Mucosa of rectum (tissue), 2 donors: Measurements from ENCODE around the gene PCARE.

ENCODE experiments used
- H3K27ac ChIP-seq, 2 donors: one replicate each; pipeline ENCODE4 v1.7.0; 2013; ENCODE audit warnings: inconsistent platforms in 2 of 2, low read depth in 2 of 2, low read length in 2 of 2
- H3K27me3 ChIP-seq, 2 donors: one replicate each; pipeline ENCODE4 v1.7.0; 2013; ENCODE audit warnings: low read length in 2 of 2; ENCODE audit not compliant: control insufficient read depth in 2 of 2, insufficient read depth in 2 of 2
- H3K36me3 ChIP-seq, 2 donors: one replicate each; pipeline ENCODE4 v1.7.0; 2013; ENCODE audit warnings: low read length in 2 of 2; ENCODE audit not compliant: control insufficient read depth in 2 of 2, insufficient read depth in 2 of 2
- H3K4me1 ChIP-seq, 2 donors: one replicate each; pipeline ENCODE4 v1.7.0; 2013; ENCODE audit warnings: low read length in 2 of 2, mild to moderate bottlenecking in 1 of 2; ENCODE audit not compliant: control insufficient read depth in 2 of 2, insufficient read depth in 2 of 2
- H3K4me3 ChIP-seq, 2 donors: one replicate each; pipeline ENCODE4 v1.7.0; 2013; ENCODE audit warnings: low read length in 2 of 2
- H3K9ac ChIP-seq, 2 donors: one replicate each; pipeline ENCODE4 v1.7.0; 2013; ENCODE audit warnings: low read length in 2 of 2, low read depth in 1 of 2, mild to moderate bottlenecking in 1 of 2
- H3K9me3 ChIP-seq, 2 donors: one replicate each; pipeline ENCODE4 v1.7.0; 2013; ENCODE audit warnings: low read length in 2 of 2; ENCODE audit not compliant: control insufficient read depth in 2 of 2
- donor health status: healthy.
- donor health status: Normal muscosa, but diverticular disease.

Gene PCARE

GRCh38 chr2:29074411-29074810 is at the start of gene PCARE:
TSS of gene PCARE (minus strand) at chr2:29074523. CDS start at chr2:29074261, 262 bp downstream.
- Histone ChIP-seq H3K4me1 (no peaks in the 10 kb centered on the region), H3K9me3 (no peaks in the 10 kb centered on the region), H3K27me3 (no peaks in the 10 kb centered on the region), H3K27ac (no peak within 1 kb of the TSS), H3K9ac (no peak within 1 kb of the TSS), H3K4me3 (no peak within 1 kb of the TSS), H3K36me3 (no peaks in the 10 kb centered on the region)

- H3K9ac ChIP-seq: no peak overlapping the region
- H3K9me3 ChIP-seq: no peaks in the 10 kb centered on the region
- no peaks in the 10 kb centered on the region for H3K36me3 ChIP-seq
- H3K27me3 ChIP-seq: no peaks in the 10 kb centered on the region
- no peak overlapping the region for H3K4me3 ChIP-seq
- no peak overlapping the region for H3K27ac ChIP-seq
- no peaks in the 10 kb centered on the region for H3K4me1 ChIP-seq
These were observed 49.5 kb upstream of the PCARE start for GRCh38 chr2:29123617-29124349.

DNA sequence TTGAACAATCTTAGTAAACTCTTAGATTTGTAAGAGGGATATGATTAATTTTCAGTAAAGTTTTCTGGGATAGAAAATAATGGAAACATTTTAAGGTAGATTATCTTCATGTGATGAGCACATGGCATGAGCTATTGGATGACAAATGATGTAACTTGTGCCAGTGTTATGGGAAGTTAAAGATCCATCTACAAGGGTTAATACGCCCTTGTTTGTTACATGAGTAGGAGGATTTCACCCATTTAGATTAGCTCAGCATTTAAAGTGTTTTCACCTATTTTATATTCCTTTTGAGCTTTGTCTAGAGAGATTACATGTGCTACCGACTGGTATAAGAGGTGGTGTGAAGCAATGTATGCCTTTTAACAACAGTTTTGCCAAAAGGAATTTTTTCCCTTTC is 46.5 kb upstream of the PCARE start:
- Histone ChIP-seq H3K36me3 (no peaks in the 10 kb centered on the region), H3K9ac (no peak overlapping the region)

GRCh38 chr2:29119211-29119610 is 44.9 kb upstream of the PCARE start:
- Histone ChIP-seq H3K27ac (no peak overlapping the region), H3K9ac (no peak overlapping the region), H3K27me3 (no peaks in the 10 kb centered on the region), H3K36me3 (no peaks in the 10 kb centered on the region), H3K4me3 (no peak overlapping the region), H3K4me1 (peaks cover 0 to 5% of the 10 kb centered on the region in 2 donors), H3K9me3 (no peaks in the 10 kb centered on the region)

More for the DNA sequence above, 46.5 kb upstream of the PCARE start:
- Histone ChIP-seq H3K4me3 (no peak overlapping the region), H3K27ac (no peak overlapping the region), H3K9me3 (no peaks in the 10 kb centered on the region), H3K4me1 (peaks cover 0 to 3% of the 10 kb centered on the region in 2 donors), H3K27me3 (no peaks in the 10 kb centered on the region)

GRCh38 chr2:29117636-29118303 is 43.4 kb upstream of the PCARE start:
- Histone ChIP-seq H3K4me1 (peaks cover 0 to 5% of the 10 kb centered on the region in 2 donors), H3K4me3 (no peak overlapping the region)

GRCh38 chr2:29115797-29116781 is 41.8 kb upstream of the PCARE start:
- no peaks in the 10 kb centered on the region for H3K9me3 ChIP-seq
- peak overlapping the region; percentile 55 to 71 for H3K9ac ChIP-seq
- H3K27me3 ChIP-seq: no peaks in the 10 kb centered on the region
- peak overlapping the region; percentile 54 to 76 for H3K27ac ChIP-seq
- peak overlapping the region; percentile 64 to 83 for H3K4me3 ChIP-seq
- H3K36me3 ChIP-seq: no peaks in the 10 kb centered on the region
- H3K4me1 ChIP-seq: peaks cover 0 to 5% of the 10 kb centered on the region in 2 donors

More at GRCh38 chr2:29117636-29118303, 43.4 kb upstream of the PCARE start:
- no peak overlapping the region for H3K27ac ChIP-seq
- no peaks in the 10 kb centered on the region for H3K27me3 ChIP-seq
- H3K9me3 ChIP-seq: no peaks in the 10 kb centered on the region
- H3K36me3 ChIP-seq: no peaks in the 10 kb centered on the region
- H3K9ac ChIP-seq: no peak overlapping the region

GRCh38 chr2:29114946-29115609 is 40.8 kb upstream of the PCARE start, which contains the start of gene CLIP4:
TSS of gene CLIP4 (plus strand) at chr2:29115415. CDS start at chr2:29121389, 5,974 bp downstream.
- Histone ChIP-seq H3K4me3 (peak within 1 kb of the TSS; percentile 64 to 83), H3K36me3 (no peaks in the 10 kb centered on the region), H3K9me3 (no peaks in the 10 kb centered on the region), H3K4me1 (peaks cover 0 to 5% of the 10 kb centered on the region in 2 donors), H3K9ac (peak within 1 kb of the TSS; percentile 58 to 71), H3K27ac (peak within 1 kb of the TSS; percentile 66 to 76), H3K27me3 (no peaks in the 10 kb centered on the region)

DNA sequence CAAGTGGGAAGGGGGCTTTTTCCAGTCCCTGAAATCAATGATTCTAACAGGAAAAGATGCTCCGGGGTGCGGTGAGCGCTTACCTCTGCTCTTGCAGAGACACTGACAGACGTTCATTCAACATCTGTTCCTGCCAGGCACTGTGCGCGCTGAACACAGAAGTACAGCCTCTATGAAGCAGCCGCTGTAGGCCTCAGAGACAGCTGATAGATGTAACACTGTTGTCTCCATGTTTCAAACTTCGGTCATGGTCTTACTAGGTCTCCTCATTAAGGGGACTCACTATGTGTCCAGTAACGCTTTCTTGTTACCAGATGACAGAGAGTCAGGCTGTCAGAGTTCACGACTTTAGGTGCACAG is 40.2 kb upstream of the PCARE start:
- H3K9me3 ChIP-seq: no peaks in the 10 kb centered on the region
- H3K36me3 ChIP-seq: no peaks in the 10 kb centered on the region
- no peaks in the 10 kb centered on the region for H3K27me3 ChIP-seq
- H3K27ac ChIP-seq: peak overlapping the region; percentile 33 to 66
- H3K9ac ChIP-seq: peak overlapping the region in 1 of 2 donors; percentile 28
- peaks cover 0 to 5% of the 10 kb centered on the region in 2 donors for H3K4me1 ChIP-seq
- peak overlapping the region; percentile 33 to 58 for H3K4me3 ChIP-seq

- peaks cover 0 to 5% of the 10 kb centered on the region in 2 donors for H3K4me1 ChIP-seq
- H3K27me3 ChIP-seq: no peaks in the 10 kb centered on the region
- H3K4me3 ChIP-seq: no peak overlapping the region
- no peaks in the 10 kb centered on the region for H3K36me3 ChIP-seq
- H3K9me3 ChIP-seq: no peaks in the 10 kb centered on the region
- no peak overlapping the region for H3K27ac ChIP-seq
- H3K9ac ChIP-seq: no peak overlapping the region
These were observed 39.6 kb upstream of the PCARE start for GRCh38 chr2:29113891-29114321.
